NCI-H1105 (cell line): ENCODE measurements around the gene MAP7.

ENCODE experiments used
- DNase-seq: peaks from one replicate; lab custom pipeline; 2025; lab: John Stamatoyannopoulos, UW

Gene MAP7

GRCh38 chr6:136563386-136564152 lies 13.3 kb upstream of the MAP7 start:
- DNase-seq = no peak

DNA sequence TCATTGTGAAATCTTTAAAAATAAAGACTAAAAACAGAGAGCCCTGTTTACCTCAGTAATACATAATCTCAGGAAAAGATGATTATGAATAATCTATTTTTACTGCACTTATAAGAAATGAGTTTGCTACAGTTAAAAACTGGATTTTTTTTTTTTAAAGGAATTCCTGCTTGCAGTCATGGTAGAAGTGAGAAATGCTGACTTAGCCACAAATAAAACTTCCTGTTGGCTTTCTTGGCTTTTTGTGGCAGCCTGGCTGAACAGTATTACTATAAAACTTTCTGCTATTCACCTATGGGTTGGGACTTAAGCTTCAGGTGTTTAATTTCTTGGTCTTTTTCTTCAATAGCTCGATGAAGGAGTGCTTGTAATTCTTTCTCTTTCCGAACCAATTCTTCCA lies 12.0 kb upstream of the MAP7 start:
- no peak for DNase-seq

- no peak for DNase-seq
Measured at GRCh38 chr6:136553166-136553787, 3.1 kb upstream of the MAP7 start.

- no peak for DNase-seq
Measured at GRCh38 chr6:136552054-136552453, 1.8 kb upstream of the MAP7 start.

- DNase-seq = no peak
Measured at GRCh38 chr6:136551103-136551502, 881 bp upstream of the MAP7 start.

- no peak for DNase-seq
Measured at GRCh38 chr6:136550045-136550329, 235 bp downstream of the MAP7 start.

DNA sequence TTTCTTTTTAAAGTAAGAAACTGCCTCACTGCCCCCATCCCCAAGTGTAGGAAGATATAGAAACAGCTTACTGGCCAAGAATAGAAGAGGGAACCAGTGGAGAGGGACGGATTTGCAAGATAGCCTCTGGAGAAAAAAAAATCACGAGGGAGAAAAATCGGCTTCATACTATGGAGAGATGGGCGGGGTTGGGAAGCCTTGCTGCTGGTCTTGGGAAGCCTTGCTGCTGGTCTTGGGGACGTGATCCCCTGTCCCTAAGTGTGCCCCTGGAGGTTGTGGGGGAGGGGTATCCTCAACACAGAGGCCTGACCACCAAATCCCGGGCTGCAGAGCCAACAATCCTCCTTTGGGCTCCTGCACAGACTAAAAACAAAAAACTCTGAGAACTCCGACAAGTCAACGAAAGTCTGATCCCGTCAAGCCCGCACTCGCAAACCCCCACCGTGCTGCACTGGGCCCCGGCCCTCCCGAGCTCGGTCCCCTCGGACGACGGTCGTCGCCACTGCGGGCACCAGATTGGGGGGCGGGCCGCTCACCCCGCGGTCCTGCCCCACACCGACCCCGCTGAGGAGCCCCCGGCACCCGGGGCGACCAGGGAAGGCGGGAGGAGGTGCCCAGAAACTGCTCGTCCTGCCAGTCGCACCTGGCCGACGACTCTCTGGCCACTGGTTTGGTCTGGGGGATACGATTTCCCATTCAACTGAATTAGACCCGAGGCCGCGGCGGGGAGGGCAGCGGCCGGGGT lies 750 bp downstream of the MAP7 start:
- DNase-seq = no peak

- DNase-seq = no peak
Measured at GRCh38 chr6:136548582-136549299, 1.5 kb downstream of the MAP7 start.

DNA sequence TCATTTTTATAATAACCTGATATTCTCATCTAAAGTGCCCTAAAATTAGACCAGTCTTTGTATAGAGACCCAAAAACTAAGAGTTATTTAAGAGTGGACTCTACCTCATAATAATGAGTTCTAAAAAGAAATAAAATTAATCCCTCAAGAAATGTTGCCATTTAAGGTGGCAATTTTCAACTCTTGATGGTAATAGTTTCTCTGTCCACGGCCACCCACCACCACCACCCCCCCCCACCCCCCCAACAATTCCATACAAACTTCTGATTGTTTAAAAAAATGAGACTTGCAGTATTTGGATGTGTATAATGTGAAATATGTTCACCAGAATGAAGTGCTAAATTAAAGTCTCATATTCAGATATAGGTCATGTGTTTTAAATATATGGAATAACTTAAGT lies 2.4 kb downstream of the MAP7 start:
- DNase-seq = no peak

DNA sequence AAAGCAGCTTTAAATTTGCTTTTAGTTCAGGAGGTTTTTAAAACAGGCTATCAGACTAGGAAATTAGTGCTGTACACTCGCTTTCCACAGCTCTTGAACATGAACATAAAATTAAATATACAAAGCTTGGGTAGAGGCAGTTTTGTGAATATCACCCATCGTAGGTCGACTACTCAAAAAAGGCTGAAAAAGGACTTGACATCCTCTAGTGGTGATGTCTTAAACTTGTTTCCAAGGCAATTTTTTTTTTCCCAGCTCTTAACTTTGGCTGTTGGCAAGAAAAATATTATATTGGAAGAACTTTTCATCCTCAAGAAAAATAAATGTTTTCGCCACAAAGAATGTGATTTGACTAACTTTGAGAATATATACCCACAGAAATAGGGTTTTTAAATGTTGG lies 2.9 kb downstream of the MAP7 start:
- DNase-seq = no peak

DNA sequence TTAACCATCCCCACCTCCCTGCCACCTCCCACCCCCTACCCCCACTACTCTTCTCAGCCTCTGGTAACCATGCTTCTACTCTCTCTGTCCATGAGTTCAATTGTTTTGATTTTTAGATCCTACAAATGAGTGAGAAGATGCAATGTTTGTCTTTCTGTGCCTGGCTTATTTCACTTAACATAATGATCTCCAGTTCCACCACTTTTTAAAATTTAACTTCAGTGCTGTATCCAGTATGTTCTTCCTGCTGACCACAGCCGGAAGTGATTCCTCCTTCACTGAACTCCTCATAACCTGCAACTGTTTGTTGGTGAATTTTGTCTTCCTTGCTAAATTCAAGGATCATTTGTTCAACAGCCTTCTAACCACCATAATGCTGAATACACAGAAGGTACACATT lies 3.9 kb downstream of the MAP7 start:
- DNase-seq = no peak

DNA sequence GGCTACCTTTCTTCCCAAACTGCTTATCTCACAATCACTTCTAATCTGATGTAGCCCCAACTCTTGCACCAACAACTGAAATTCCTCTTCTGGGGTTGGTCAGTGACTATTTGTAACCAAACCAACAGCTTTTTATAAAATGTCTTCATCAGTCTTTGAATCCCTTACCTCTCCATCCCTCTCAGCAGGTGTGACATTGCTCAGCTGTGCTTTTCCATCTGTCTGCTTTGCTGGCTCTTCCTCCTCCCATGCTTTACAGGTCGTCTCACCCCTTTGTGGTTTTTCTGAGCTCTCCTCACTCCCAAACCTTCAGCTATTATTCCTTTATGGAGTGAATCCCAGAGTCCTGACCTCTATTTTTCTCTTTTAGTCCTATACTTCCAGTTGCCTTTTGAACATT lies 5.9 kb downstream of the MAP7 start:
- no peak for DNase-seq

DNA sequence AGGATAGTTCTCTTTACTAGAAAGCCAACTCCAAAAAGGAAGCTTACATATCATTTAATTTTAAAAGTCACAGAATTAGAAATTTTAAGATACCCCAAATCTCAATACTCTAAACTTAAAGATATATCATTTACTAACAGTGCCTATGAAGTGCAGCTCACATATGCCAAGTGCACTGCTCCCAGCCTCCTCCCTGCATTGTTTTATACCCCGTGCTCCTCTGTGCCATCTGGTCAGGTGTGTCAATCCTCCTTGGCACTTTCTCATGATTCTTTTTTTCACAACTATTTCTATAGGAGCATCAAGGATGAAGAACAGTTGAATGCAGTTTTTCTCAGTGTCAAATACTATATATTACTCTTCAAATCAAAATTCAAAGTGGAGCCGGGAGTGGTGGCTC lies 8.8 kb downstream of the MAP7 start:
- DNase-seq = no peak

GRCh38 chr6:136539967-136540652 lies 10.1 kb downstream of the MAP7 start:
- DNase-seq = no peak

DNA sequence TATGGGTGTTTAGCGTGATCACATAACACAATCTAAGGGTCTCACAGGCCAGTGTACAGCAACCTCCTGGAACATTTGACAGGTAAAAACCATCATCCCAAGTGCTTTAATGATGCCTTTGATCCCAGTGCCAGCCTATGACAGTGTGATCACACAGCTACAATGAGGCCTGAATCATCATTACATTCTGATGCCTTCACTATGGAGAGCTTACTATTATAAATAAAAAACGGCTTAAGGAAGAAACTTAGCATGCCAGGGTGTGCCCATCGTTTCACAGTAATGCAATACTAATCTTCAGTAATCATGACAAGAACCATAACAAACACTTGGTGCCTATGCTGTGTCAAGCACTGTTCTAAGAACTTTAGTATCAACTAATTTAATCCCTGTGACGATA lies 11.4 kb downstream of the MAP7 start:
- no peak for DNase-seq

GRCh38 chr6:136535880-136536650 lies 14.2 kb downstream of the MAP7 start:
- DNase-seq = no peak

- no peak for DNase-seq
Measured at GRCh38 chr6:136535017-136535765, 15.0 kb downstream of the MAP7 start.

DNA sequence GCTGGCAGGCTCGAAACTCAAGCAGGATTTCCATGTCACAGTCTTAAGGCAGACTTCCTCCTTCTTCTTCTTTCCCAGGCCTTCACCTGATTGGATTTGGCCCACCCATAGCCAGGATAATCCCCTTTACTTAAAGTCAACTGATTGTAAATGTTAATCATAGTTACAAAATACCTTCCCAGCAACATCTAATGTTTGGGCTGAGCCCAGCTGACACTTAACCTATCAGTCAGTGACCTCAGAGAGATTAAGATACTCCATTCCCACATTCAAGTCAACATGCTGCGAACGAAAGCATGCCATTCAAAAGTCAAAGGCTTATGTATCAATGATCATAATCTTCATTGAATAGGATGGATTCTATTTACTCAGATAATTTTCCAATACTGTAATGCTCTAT lies 16.0 kb downstream of the MAP7 start:
- no peak for DNase-seq

DNA sequence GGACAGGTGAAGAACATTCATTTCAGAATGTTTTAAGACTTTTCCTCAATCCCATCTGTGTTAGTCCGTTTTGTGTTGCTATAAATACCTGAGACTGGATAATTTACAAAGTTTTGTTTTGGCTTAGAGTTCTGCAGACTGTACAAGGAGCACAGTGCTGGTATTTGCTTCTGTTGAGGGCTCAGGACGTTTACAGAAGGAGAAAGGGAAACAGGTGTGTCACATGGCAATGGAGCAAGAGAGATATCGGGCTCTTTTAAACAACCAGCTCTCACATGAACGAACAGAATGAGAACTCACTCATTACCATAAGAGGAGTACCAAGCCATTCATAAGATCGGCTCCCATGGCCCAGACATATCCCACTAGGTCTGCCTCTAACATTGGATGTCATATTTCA lies 16.7 kb downstream of the MAP7 start:
- no peak for DNase-seq

- no peak for DNase-seq
Measured at GRCh38 chr6:136532030-136532429, 18.2 kb downstream of the MAP7 start.

GRCh38 chr6:136529710-136530109 lies 20.5 kb downstream of the MAP7 start:
- no peak for DNase-seq
